Activated T-cell treated with anti-CD3 and anti-CD28 coated beads for 4 hours (primary cell): ENCODE results near the gene HSPH1.

ENCODE experiments used
- DNase-seq: peaks from one replicate; pipeline ENCODE4 v3.0.0-alpha.2; 2020

Gene HSPH1

GRCh38 chr13:31175847-31176532 is 14.3 kb upstream of the HSPH1 start:
- DNase-seq: no peak

GRCh38 chr13:31174018-31174417 is 12.3 kb upstream of the HSPH1 start:
- no peak for DNase-seq

DNA sequence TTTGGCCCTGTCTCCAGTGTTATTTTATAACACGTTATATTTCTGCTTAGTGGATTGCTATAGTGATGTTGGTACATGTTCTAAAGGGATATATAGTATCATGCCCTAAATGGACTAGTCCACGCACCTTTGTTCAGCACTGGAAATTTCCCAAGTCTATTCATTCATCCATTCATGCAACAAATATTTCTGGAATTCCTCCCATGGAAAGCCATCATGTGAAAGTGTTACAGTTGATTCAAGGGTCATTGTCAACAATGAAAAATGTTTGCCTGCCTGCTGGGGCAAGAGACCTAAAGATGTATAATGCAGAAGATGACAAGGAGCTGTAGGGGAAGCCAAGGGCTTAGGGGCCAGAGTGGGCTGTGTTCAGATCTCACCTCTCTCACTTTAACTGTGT is 10.8 kb upstream of the HSPH1 start:
- DNase-seq: no peak

DNA sequence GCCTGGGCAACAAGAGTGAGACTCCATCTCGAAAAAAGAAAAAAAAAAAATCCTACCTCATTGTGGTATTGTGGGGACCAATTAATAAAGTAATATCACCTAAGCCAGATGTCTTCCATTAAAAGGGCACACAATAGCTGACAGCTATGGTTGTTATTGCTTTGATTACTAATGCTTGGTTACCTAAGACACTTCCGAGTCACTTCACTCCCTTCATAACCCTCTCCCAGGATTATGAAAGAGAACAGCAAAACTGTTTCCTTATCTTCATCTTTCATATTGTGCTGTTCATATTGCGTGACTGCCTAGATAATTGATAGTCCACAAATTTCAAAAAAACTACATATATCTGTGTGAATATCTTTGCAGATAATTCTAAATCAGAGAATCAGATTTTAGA is 10.3 kb upstream of the HSPH1 start:
- DNase-seq: no peak

GRCh38 chr13:31168736-31169135 is 7.0 kb upstream of the HSPH1 start:
- DNase-seq: no peak

DNA sequence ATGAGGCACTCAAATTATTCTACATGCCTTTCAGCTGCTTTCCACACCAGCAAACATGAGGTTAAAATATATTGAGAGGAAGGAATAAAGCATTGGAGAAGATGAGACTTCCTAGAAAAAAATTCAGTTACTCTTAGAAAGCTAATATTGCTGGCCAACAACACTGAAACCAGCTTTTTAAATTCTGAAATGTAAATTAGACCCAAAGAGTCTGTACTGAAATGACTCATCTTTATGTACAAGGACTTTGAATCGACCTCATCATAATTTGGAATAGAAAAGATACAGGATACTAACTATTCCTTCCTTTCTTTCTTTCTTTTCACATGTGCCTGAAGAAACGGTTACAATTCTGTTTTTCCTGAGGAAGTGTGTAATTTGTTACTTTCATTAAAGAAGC is 6.5 kb upstream of the HSPH1 start:
- DNase-seq: no peak

DNA sequence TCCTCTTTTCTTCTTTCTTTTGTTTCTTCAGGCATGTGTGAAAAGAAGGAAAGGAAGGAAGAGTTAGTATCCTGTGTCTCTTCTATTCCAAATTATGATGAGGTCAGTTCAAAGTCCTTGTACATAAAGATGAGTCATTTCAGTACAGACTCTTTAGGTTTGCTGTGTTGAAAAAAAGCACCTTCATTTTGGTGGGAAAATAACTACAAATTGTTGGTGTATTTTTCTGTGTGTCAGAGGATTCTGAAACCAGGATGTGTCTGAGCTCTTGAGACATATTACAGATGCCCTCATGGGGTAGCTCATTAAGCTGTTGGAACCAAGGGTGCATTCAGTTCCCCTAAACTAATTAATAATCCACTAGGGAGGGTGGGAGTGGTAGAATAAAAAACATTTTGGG is 5.8 kb upstream of the HSPH1 start:
- no peak for DNase-seq

- DNase-seq: no peak
Measured at GRCh38 chr13:31166591-31166990, 4.9 kb upstream of the HSPH1 start.

DNA sequence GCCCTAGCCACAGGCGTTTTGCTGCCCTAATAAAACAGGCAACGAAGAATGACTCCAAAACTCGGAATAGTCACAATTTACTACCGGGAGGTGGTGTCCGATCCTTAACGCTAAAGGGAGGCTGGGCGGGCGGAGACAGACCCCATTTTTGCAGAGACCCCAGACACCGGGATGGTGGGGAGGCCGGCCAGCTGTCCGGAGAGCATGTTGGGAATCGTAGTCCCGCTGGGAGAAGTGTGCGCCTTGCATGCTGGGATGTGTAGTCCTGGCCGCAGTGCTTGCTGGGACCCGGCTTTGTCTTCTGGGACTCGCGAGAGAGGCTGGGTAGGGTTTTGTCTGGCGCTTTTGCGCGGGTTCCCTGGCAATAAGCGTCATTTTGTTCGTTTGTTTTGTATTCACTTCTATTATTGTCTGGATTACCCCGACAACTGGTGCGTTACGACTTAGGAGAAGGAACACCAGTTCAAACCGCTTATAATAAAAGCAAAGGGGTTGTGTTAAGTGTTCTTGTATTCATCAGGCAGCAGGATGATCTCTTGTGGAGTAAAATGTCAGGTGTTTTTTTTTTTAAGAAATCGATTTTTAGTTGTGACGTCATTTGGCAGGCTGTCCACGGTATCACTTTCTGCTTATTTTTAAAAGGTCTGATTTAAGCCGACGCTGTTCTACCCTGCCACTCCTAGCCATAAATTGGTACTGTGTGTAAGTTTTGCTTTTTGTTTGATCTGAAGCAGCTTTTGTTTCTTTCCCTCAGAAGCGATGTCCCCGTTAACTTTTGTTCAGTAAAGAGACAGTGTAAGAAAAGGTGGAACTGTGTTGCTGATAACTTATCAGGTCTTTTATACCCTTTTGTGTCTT is 676 bp upstream of the HSPH1 start:
- peak; percentile 89 for DNase-seq

DNA sequence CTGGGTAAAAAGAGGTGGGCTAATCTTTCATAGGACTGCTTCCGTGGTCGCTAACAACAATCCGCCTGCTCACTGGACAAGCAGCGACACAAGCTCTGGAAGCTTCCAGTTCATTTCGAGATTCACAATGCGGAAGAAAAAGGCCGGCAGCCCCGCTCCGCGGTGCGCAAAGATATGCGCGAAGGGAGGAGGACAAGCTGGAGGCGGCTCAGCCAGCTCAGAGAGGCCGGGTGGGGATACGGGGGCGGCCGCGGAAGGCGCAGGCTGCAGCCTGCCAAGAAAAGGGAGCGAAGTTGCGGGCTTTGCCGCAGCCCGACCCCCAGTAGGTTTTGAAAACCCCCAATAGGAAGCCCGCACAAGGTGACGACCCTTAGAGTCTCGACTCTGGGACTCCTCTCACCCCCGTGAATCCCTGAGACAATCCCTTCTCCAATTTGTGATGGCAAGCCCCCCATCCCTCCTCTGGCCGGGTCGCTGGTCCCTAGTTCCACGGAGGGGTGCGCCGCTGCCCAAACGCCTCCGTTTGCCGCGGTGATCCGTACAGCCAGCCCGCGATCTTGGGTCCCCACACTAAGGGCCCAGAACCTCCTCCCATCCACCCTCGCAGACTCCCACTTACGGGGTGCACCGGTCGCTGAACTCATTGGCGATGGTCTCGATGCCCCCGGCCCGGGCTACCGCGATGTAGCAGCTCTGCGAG is 697 bp downstream of the HSPH1 start:
- peak; percentile 62 for DNase-seq

DNA sequence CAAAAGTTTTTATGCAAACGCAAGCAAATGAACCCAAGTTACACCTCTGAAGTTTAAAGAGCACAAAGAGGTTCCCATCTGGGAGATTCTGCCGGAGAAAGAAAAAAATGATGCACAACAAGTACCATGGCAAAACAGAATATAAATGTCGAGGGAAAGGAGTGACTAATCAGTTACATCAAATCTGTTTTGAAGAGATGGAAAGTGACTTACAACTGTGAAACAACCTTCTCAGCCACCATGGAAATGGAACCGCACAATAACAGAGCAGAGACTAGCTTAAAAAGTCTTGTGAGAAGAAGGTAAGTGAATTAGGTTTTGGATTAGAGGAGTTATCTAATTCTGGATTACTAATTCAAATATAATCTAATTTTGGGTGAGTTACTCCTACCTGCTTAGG is 2.4 kb downstream of the HSPH1 start:
- DNase-seq: no peak

DNA sequence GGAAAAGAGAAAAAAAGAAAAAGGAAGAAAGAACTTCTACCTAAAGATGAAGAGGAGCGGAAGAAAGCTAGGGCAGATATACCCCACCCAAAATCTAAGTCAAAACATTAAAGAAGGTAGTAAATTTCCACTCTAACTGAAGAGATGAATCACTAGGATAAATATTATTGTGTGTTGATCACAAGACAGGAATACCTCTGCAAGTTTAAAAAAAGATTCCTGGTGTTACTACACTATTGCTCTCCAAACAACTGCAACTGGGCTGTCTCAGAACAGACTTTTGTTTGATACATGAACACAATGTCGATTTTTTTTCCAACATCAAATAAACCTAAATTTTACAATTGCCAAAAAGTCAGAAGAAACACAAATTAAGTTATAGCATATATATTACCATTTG is 6.8 kb downstream of the HSPH1 start:
- DNase-seq: no peak

DNA sequence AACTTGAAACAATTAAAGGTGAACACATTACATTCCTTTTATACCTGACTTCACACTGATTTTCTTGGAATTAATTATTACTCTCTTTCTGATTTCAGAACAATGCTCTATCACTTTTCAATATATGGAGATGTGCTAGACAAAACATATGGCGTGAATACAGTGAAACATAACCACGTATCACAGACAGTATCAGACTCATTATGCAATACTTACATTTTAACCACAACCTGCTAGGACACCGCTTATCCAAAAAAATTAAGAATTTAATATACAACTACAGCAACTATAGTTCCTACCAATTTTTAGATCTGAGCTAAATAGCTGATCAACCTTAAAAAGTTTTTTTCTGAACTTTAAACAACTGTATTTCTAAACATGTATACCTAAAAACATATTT is 9.9 kb downstream of the HSPH1 start:
- DNase-seq: no peak

DNA sequence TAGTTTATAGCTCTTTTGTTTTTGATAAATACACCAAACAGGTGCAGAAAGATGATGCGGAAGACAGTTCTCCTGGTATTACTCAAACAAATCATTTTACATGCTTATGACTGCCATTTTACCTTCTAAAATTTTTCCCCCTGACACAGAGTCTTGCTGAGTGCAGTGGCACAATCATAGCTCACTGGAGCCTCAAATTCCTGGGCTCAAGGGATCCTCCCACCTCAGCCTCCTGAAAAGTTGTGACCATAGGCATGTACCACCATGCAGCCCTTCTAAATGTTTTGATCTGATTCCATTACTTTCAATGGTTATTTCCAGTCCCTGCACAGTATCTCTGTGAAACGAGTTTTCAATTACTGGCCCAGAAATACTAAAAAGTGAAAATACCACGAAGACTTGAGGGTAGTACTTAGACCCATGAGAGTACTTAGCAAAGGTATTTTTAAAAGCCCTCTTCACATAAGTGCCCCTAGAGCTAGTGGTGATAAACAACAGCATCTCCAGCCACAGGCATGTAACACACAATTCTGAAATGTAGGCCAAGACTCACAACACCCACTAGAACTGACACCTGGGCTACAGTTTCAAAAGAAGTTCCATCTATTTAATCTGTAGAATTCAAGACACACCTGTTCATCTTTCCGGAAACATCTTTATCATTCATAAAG is 11.3 kb downstream of the HSPH1 start:
- DNase-seq: no peak

DNA sequence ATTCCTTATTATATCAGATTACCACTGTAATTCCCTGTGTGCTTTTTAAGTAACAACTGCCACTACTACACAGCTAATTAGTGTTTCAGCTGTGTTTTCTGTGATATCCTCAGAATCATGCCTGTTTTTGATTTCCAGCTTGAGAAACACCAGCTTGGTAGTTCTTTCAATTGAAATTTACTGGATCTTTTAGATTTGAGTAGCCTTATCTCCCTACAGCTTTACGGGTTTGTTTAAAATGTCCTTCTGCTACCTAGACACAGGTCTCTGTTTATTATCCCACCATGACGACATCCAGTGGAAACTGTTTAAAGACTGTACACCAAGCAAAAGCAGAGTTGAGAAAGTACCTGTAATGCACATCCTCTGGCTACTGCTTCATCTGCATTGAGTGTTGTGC is 12.1 kb downstream of the HSPH1 start:
- no peak for DNase-seq

DNA sequence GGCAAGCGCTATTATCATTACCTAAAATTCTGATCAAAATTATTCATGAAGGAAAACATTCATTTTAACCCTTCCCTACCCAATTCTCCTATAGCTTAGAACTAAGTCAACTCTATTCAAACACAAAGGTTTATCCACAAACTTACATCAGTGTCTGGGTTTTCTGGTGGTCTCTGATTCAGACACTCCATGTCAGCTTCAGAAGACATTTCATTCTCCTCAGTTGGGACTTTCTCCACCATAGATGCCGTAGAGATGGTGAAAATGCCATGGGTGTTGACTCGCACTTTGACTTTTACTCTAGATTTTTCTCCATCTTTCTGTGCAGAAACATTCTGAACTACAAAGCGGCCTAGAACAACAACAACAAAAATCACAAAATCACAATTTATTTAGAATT is 16.3 kb downstream of the HSPH1 start:
- no peak for DNase-seq

DNA sequence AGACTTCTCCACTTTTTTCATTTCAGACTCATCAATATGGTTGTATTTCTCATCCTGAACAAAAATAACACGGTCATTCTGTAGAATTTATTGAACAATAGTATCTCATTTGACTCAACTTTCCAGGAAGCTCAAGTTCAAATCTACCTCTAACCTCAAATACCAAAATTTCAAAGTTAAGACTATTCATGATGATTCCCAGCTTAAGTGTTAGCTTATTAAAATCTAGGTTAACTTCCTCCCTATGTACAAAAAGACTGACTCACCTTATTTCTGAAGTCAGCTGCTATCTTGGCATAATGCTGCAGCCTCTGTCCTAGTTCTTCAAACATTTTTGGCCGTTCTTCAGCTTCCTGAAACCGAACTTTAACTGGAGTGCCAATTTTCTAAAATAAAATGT is 23.2 kb downstream of the HSPH1 start:
- DNase-seq: no peak

- DNase-seq: no peak
Measured at GRCh38 chr13:31136724-31137123, 25.0 kb downstream of the HSPH1 start.

DNA sequence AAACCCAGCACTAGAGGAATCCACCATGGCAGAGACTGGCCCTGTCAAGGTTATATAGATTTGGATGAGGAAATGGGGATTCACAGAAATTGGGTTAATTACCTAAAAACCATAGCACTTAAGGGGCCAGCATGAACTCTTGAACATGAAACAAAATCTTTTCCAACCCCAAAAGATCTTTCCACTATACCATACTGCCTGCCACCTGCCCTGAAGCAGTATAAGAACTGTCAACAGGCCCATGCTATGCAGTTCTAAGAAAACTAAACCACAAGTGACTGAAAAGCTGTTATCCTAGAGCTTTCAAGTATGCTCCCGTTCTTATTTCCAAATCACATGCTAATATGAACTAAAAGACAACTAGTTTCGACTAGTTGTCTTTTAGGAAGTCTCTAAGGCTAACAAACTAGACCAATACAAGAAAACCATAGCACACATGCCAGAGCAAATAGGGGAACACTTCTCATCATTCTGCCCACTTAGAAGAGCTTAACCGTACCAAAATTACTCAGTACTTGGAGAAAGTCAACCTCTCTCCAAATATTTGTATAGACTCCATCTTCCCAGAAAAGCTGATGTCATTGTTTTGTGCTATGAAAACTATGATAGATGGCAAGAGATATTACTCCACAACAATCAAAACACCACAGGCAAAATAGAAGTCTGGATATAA is 27.5 kb downstream of the HSPH1 start:
- DNase-seq: no peak

- DNase-seq: no peak
Measured at GRCh38 chr13:31133621-31134020, 28.1 kb downstream of the HSPH1 start.

DNA sequence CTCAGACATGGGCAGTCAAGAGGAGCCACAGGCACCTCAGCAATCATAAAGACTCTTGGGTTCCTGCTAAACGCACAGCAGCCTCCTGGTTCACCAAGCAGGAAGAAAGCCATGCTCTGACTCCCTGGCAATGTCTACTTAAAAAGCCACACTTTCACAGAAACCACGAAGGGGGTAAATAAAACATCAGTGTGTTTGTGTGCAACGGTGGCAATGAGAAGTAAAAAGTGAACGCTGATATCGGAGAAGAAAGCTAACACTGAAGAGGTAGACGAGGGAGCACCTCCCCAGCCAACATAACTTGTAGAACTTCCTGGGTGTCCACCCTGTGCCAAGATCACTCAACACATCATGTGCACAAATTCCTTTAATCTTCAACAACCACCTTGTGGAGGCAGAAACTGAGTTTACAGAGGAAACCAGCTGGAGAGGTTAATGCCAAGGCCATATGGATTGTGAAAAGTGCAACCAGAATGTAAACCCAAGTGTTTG is 30.2 kb downstream of the HSPH1 start:
- no peak for DNase-seq

- DNase-seq: no peak
Measured at GRCh38 chr13:31129419-31129818, 32.3 kb downstream of the HSPH1 start.

- DNase-seq: no peak
Measured at GRCh38 chr13:31124204-31124603, 37.5 kb downstream of the HSPH1 start.
